ENCODE results near the gene ERICH6.
"Not testable (repeated sequence)": the region's sequence is repeated elsewhere in the genome, so short reads cannot be mapped to it uniquely, and the experiment has no call there.

Gene ERICH6

DNA sequence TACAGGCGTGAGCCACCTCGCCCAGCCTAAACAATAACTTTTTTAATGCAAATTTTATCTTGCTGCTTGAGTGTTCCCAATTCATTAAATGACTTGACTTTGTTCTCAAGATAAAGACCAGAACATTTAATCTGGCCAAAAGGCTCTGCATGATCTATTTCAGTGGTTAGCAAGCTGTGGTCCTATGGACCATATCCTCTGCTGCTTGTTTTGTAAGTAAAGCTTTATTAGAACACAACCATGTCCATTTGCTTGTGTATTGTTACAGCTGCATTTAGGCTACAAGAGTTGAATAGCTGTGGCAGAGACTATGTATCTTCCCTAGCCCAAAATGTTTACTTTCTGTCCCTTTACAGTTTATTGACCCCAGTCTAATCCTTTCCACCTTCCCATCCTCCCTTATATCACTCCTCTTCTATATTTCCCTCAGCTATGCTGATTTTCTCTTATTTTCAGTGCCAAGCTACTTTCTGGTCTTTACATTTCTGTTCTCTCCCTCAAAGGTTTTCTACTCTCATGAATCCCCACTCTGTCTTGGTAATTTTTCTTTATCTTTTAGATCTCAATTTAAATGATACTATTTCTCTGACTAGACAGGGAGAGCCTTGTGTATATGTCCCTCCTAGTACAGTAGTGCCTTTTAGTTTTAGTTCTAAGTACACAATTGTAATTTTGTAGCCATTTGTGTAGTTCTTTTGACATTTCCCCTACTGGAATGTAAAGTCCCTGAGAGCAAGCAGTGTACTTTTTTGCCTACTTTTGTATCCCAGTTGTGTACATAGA lies 77.4 kb downstream of the ERICH6 start:
- in situ Hi-C loops (cut with MboI; ENCODE audit: low pct_unique_long_range_greater_than_20kb, low sequenced_read_pairs): no loop called here
- DNase-seq: no peak

GRCh38 chr3:150623945-150624344 lies 79.8 kb downstream of the ERICH6 start:
- DNase-seq: no peak
- in situ Hi-C loops (cut with MboI; ENCODE audit: low pct_unique_long_range_greater_than_20kb, low sequenced_read_pairs): no loop called here

- DNase-seq; in situ Hi-C loops (cut with MboI; ENCODE audit: low pct_unique_long_range_greater_than_20kb, low sequenced_read_pairs): not testable (repeated sequence)
Measured at GRCh38 chr3:150622955-150623354, 80.8 kb downstream of the ERICH6 start.

DNA sequence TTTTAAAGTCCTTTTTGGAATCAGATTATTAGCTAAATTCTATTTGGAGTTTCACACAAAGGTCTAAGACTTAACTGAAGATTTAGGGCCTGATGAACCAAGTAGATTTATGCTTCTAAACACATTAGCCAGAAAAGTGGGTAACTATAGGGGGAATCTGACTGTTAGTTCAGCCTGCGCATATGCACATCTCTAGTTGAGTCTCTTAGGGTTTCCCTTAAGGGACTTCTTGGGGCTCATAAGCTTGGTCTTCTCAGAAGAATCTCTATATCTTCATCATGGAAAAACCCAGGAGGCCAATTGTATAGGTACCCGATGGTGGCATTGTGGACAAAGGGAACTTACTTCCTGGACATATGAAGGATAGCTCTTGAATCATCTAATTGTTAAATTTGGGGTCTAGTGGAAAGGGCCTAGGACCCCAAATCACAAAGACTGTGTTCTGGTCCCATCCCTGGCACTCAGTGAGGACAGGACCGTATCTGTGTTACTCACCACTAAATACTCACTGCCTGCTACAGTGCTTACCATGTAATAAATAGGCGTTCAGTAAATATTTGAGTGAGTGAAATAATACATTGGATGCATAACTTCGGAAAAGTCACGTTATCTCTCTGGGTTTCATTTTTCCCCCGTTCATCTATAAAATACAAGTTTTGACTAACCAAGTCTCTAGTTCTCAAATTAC lies 83.6 kb downstream of the ERICH6 start:
- in situ Hi-C loops (cut with MboI; ENCODE audit: low pct_unique_long_range_greater_than_20kb, low sequenced_read_pairs): no loop called here
- no peak for DNase-seq

DNA sequence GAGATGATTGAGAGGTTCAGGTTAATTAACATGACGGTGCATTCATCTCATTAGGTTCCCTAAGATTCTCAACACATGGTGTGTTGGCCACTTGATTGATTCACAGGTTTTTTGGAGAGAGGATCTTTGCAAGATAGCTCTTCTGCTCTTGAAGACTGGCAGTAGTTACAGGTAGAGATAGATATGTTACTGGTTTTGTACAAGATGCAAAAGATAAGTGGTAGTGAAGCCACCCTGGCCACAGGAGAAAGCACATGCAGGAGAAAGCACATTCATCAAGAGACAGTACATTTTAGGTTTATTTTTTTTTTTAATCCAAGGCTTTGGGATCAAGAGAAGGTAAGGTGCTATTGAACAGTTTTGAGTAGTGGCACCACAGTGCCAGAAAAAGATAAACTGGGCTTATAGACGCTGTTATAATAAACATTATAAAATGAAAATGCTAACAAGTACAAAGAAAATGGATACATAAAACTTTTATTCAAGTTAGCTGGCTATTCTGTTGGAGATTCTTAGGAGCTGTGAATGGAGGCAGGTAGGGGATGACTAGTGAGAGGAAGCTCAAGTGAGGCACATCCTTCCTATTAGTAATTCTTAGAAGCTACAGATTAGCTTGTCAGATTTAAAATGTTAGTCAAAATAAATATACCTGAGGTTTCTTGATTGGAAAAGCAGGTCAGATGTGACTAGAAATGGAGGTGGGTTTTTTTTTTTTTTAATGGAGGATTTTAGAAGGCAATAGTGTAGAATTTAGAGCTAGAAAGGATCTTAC lies 89.8 kb downstream of the ERICH6 start:
- in situ Hi-C loops (cut with MboI; ENCODE audit: low pct_unique_long_range_greater_than_20kb, low sequenced_read_pairs): no loop called here
- DNase-seq: no peak

- in situ Hi-C loops (cut with MboI; ENCODE audit: low pct_unique_long_range_greater_than_20kb, low sequenced_read_pairs): no loop called here
- DNase-seq: no peak
Measured at GRCh38 chr3:150613034-150613433, 90.7 kb downstream of the ERICH6 start.

DNA sequence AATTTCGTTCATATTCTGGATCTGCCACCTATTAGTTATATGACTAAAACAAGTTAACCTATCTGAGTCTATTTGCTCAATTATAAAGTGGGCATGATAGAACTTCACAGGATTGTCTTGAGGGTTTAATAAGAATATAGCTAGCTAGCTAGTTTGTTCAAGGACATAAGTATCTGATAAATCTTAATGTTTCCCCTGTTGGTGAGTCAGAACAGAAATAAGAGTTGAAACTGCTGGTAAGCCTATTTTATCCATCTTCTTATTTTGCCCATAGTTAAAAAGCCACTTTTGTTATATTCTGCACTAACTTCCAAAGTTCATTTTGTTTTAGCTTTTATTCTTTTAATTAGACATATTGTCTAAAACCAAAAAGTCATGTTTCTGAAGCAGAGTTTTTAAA lies 91.2 kb downstream of the ERICH6 start:
- in situ Hi-C loops (cut with MboI; ENCODE audit: low pct_unique_long_range_greater_than_20kb, low sequenced_read_pairs): no loop called here
- DNase-seq: no peak

DNA sequence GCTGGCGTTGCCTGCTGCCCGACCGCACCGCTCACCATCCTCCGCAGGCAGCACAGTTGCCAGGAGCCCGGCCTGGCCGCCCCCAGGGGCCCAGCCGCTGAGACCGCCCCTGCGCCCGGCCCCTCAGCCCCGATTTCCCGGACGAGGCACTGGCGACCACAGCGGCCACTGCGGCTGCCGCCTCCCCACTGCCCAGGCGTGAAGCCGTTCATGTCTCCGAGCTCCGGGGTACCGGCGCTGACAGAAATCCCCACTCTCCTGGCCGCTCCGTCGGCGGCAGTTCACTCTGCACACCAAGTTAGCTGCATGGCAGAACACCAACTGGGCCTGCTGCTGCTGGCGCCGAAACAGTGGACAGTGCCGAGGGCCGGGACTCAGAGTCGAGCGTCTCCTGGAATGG lies 92.1 kb downstream of the ERICH6 start:
- in situ Hi-C loops (cut with MboI; ENCODE audit: low pct_unique_long_range_greater_than_20kb, low sequenced_read_pairs): no loop called here
- no peak for DNase-seq

DNA sequence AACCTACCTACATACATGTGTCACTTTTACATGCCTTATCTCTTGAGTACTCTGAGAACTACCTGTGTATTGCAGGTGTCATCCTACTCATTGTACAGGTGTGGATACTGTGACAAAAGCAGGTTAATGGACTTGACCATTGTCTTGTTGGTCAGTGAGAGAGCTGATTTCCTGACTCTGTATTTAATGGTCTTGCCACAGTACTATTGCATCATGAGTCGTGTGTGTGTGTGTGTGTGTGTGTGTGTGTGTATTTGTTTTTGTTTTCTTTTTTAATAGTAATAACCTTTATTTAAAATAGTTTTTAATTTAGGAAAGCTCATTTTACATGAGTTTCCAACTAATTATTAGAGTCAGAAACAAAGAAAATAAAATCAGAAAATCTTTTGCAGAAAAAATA lies 92.9 kb downstream of the ERICH6 start:
- no peak for DNase-seq
- in situ Hi-C loops (cut with MboI; ENCODE audit: low pct_unique_long_range_greater_than_20kb, low sequenced_read_pairs): no loop called here

- no peak for DNase-seq
- in situ Hi-C loops (cut with MboI; ENCODE audit: low pct_unique_long_range_greater_than_20kb, low sequenced_read_pairs): no loop called here
Measured at GRCh38 chr3:150609988-150610387, 93.7 kb downstream of the ERICH6 start.

Measured in KBM-7 (cell line).